Tibial nerve (tissue), 4 donors: Measurements from ENCODE around the gene ZNF219. TPM values are rescaled to one million over a fixed set of nuclear protein-coding genes. Genes with fewer than 3 reads are reported as not detected.

Experiments used
- DNase-seq, 2 donors: peaks; one replicate each; pipeline ENCODE4 v3.0.0-alpha.2; 2019; ENCODE audit warnings: low spot score in 2 of 2
- H3K27ac ChIP-seq, 4 donors: fragments of 200-600 bp; sonication (generic) in 3 of 4; one replicate each; pipeline ENCODE4 v1.5.1; 2017 to 2019; ENCODE audit warnings: mild to moderate bottlenecking in 1 of 4
- H3K27me3 ChIP-seq, 2 donors: fragments of 200-600 bp; sonication (generic) in 1 of 2; one replicate each; pipeline versions ENCODE4 v1.5.1 to v1.6.0; 2017 to 2019
- H3K36me3 ChIP-seq, 3 donors: fragments of 200-600 bp; sonication (generic); one replicate each; pipeline ENCODE4 v1.5.1; 2018 to 2019
- H3K4me1 ChIP-seq, 4 donors: fragments of 200-600 bp; sonication (generic) in 3 of 4; one replicate each; pipeline ENCODE4 v1.5.1; 2017 to 2019
- H3K4me3 ChIP-seq, 4 donors: fragments of 200-600 bp; sonication (generic) in 3 of 4; one replicate each; pipeline ENCODE4 v1.5.1; 2017 to 2019; ENCODE audit warnings: mild to moderate bottlenecking in 1 of 4, moderate library complexity in 1 of 4
- H3K9me3 ChIP-seq, 4 donors: fragments of 200-600 bp; sonication (generic) in 3 of 4; one replicate each; pipeline ENCODE4 v1.5.1; 2017 to 2019
- CTCF ChIP-seq, 5 experiments: fragments of 200-600 bp in 3 of 5; fragments of 450-650 bp in 2 of 5; sonication (generic) in 3 of 5; IDR thresholded peaks; one replicate each; pipeline ENCODE4 v1.5.1; 2016 to 2019; ENCODE audit warnings: antibody characterized with exemption in 5 of 5, mild to moderate bottlenecking in 3 of 5, moderate library complexity in 2 of 5
- EP300 ChIP-seq, 2 donors: sonication (generic); formaldehyde crosslinking; IDR thresholded peaks; one replicate each; pipeline ENCODE4 v1.6.1; 2017; ENCODE audit warnings: antibody characterized with exemption in 2 of 2, mild to moderate bottlenecking in 1 of 2
- POLR2A ChIP-seq, 2 donors: fragments of 450-650 bp; IDR thresholded peaks; one replicate each; pipeline ENCODE4 v1.6.1; 2017; ENCODE audit warnings: antibody characterized with exemption in 2 of 2, mild to moderate bottlenecking in 2 of 2, moderate library complexity in 2 of 2
- WGBS, 2 donors: methylation state at CpG; one replicate each; pipeline ENCODE4 v1.1.5; 2018; 5-methylcytosine and 5-hydroxymethylcytosine counted together
- total RNA-seq, 4 donors: library from RNA; depleted of rRNA; stranded (reverse); fragments of >200 nt; gene quantifications; one replicate each; pipeline ENCODE4 v1.1.0, GENCODE V29; 2016

Gene ZNF219
- total RNA-seq, 4 donors from 2014 or later = 28.6 to 90.3 (median 34.9) TPM

- Histone ChIP-seq H3K4me3 (no peak overlapping the region), H3K36me3 (peaks cover 0 to 19% (median 0%) of the 10 kb centered on the region in 3 donors), H3K27ac (peak overlapping the region in 3 of 4 donors; percentile 89 to 99 (median 97)), H3K9me3 (no peaks in the 10 kb centered on the region), H3K27me3 (no peaks in the 10 kb centered on the region), H3K4me1 (peaks cover 0 to 74% (median 21%) of the 10 kb centered on the region in 4 donors)
- 36 to 47% methylated on average over 3 of the region's 3 CpGs for WGBS, 2 donors
- TF ChIP-seq CTCF (IDR thresholded peaks at IDR 0.05) = no peak
- DNase-seq = no peak
Observed at GRCh38 chr14:21096438-21096837, 2.0 kb downstream of the ZNF219 start.

- no peaks in the 10 kb centered on the region for H3K9me3 ChIP-seq
- peaks cover 0 to 76% (median 21%) of the 10 kb centered on the region in 4 donors for H3K4me1 ChIP-seq
- WGBS, 2 donors = 40 to 42% methylated on average over 6 of the region's 6 CpGs
- TF ChIP-seq POLR2A (IDR thresholded peaks at IDR 0.05) (no peak), EP300 (IDR thresholded peaks at IDR 0.05) (no peak), CTCF (IDR thresholded peaks at IDR 0.05) (no peak)
- H3K4me3 ChIP-seq = no peak overlapping the region
- peaks cover 0 to 27% (median 0%) of the 10 kb centered on the region in 3 donors for H3K36me3 ChIP-seq
- no peak for DNase-seq
- H3K27me3 ChIP-seq = no peaks in the 10 kb centered on the region
- H3K27ac ChIP-seq = peak overlapping the region in 2 of 4 donors; percentile 77 to 97
Observed at GRCh38 chr14:21095430-21096205, 2.8 kb downstream of the ZNF219 start.

- no peaks in the 10 kb centered on the region for H3K27me3 ChIP-seq
- no peak for TF ChIP-seq POLR2A (IDR thresholded peaks at IDR 0.05)
- no peak for TF ChIP-seq CTCF (IDR thresholded peaks at IDR 0.05)
- no peak for TF ChIP-seq EP300 (IDR thresholded peaks at IDR 0.05)
- no peak overlapping the region for H3K4me3 ChIP-seq
- H3K27ac ChIP-seq = peak overlapping the region in 2 of 4 donors; percentile 77 to 97
- H3K9me3 ChIP-seq = no peaks in the 10 kb centered on the region
- WGBS, 2 donors = 36 to 45% methylated on average over 6 to 7 of the region's 7 CpGs
- no peak for DNase-seq
- peaks cover 0 to 43% (median 0%) of the 10 kb centered on the region in 3 donors for H3K36me3 ChIP-seq
- peaks cover 0 to 78% (median 13%) of the 10 kb centered on the region in 4 donors for H3K4me1 ChIP-seq
Observed at GRCh38 chr14:21093769-21094681, 4.4 kb downstream of the ZNF219 start.

- Histone ChIP-seq H3K9me3 (no peaks in the 10 kb centered on the region), H3K27me3 (no peaks in the 10 kb centered on the region), H3K36me3 (peaks cover 0 to 52% (median 0%) of the 10 kb centered on the region in 3 donors), H3K27ac (peak overlapping the region in 1 of 4 donors; percentile 97), H3K4me3 (no peak overlapping the region), H3K4me1 (peaks cover 0 to 78% (median 12%) of the 10 kb centered on the region in 4 donors)
- DNase-seq = no peak
- TF ChIP-seq POLR2A (IDR thresholded peaks at IDR 0.05) (no peak), CTCF (IDR thresholded peaks at IDR 0.05) (no peak), EP300 (IDR thresholded peaks at IDR 0.05) (no peak)
- WGBS, 2 donors = 74 to 80% methylated on average over 36 of the region's 36 CpGs
Observed at GRCh38 chr14:21093018-21093417, 5.4 kb downstream of the ZNF219 start.
